Common myeloid progenitor, CD34-positive (primary cell): ENCODE data around the gene CLEC2A.

Source experiments
- CTCF ChIA-PET: fragments of 350-600 bp; sonication (Branson Sonifier 250); formaldehyde crosslinking; loops from one replicate; lab custom pipeline; 2021; ENCODE audit warnings: antibody characterized with exemption; lab: Charles Lee
- POLR2A ChIA-PET: fragments of 350-600 bp; sonication (Branson Sonifier 250); formaldehyde crosslinking; loops from one replicate; lab custom pipeline; 2021; ENCODE audit warnings: antibody characterized with exemption; lab: Charles Lee
- DNase-seq, 3 donors: peaks; one replicate each; pipeline versions ENCODE4 v3.0.0 to v3.0.0-alpha.2; 2013
- H3K27ac ChIP-seq, 2 experiments: 1 replicate in 1 of 2; 2 replicates in 1 of 2; pipeline ENCODE4 v1.7.0; 2013; ENCODE audit warnings: inconsistent platforms in 2 of 2, low read length in 2 of 2, mild to moderate bottlenecking in 2 of 2, low read depth in 1 of 2, moderate library complexity in 1 of 2; ENCODE audit not compliant: severe bottlenecking in 2 of 2, insufficient read depth in 1 of 2, poor library complexity in 1 of 2
- H3K27me3 ChIP-seq, 5 experiments: replicated peaks in 2 of 5; 1 replicate in 3 of 5; 2 replicates in 2 of 5; pipeline versions ENCODE4 v1.6.1 to v1.7.0; 2013; ENCODE audit warnings: low read length in 4 of 5, mild to moderate bottlenecking in 2 of 5, moderate library complexity in 2 of 5, inconsistent platforms in 1 of 5; ENCODE audit not compliant: insufficient read depth in 5 of 5, control insufficient read depth in 4 of 5
- H3K36me3 ChIP-seq, 4 experiments: 1 replicate in 2 of 4; 2 replicates in 2 of 4; pipeline versions ENCODE4 v1.6.1 to v1.7.0; 2013; ENCODE audit warnings: low read length in 3 of 4, control low read depth in 1 of 4, mild to moderate bottlenecking in 1 of 4; ENCODE audit not compliant: control insufficient read depth in 4 of 4, insufficient read depth in 4 of 4
- H3K4me1 ChIP-seq, 4 experiments: 1 replicate in 3 of 4; 2 replicates in 1 of 4; pipeline versions ENCODE4 v1.6.1 to v1.7.1; 2013; ENCODE audit warnings: low read length in 3 of 4, mild to moderate bottlenecking in 3 of 4, control low read depth in 1 of 4, inconsistent platforms in 1 of 4, moderate library complexity in 1 of 4; ENCODE audit not compliant: control insufficient read depth in 4 of 4, insufficient read depth in 4 of 4; ENCODE audit errors: control extremely low read depth in 1 of 4
- H3K4me3 ChIP-seq, 7 experiments: 1 replicate in 4 of 7; 2 replicates in 3 of 7; pipeline versions ENCODE4 v1.5.1 to v1.7.0; 2013; ENCODE audit warnings: mild to moderate bottlenecking in 7 of 7, low read length in 6 of 7, moderate library complexity in 6 of 7, inconsistent platforms in 2 of 7, low read depth in 2 of 7, control low read depth in 1 of 7; ENCODE audit not compliant: insufficient read depth in 4 of 7, control insufficient read depth in 1 of 7; ENCODE audit errors: extremely low read depth in 1 of 7
- H3K9me3 ChIP-seq, 5 experiments: 1 replicate in 4 of 5; 2 replicates in 1 of 5; pipeline versions ENCODE4 v1.6.1 to v1.7.1; 2013; ENCODE audit warnings: low read length in 4 of 5, mild to moderate bottlenecking in 2 of 5, inconsistent platforms in 1 of 5, low read depth in 1 of 5, moderate library complexity in 1 of 5; ENCODE audit not compliant: control insufficient read depth in 4 of 5, insufficient read depth in 2 of 5; ENCODE audit errors: control extremely low read depth in 1 of 5
- WGBS: methylation state at CpG from one replicate; pipeline ENCODE4 v1.1.5; 2013; ENCODE audit not compliant: insufficient coverage; 5-methylcytosine and 5-hydroxymethylcytosine counted together

The CLEC2A gene

GRCh38 chr12:9951026-9951675 is 19.0 kb upstream of the CLEC2A start:
- WGBS: 20% methylated on average over 4 of the region's 5 CpGs
- peak; percentile 34 to 88 (median 84) for DNase-seq
- no peak overlapping the region for H3K27ac ChIP-seq
- no peaks in the 10 kb centered on the region for H3K27me3 ChIP-seq
- POLR2A ChIA-PET: no interaction called here
- CTCF ChIA-PET: interaction anchor here (0.9 kb wide), 1 partner anchor 19 kb away, joined by 3 read pairs; the partner anchor contains the start of gene CLEC2A
- no peaks in the 10 kb centered on the region for H3K9me3 ChIP-seq
- H3K4me3 ChIP-seq: no peak overlapping the region
- peaks cover 14 to 47% (median 23%) of the 10 kb centered on the region in 4 experiments for H3K4me1 ChIP-seq
- H3K36me3 ChIP-seq: no peaks in the 10 kb centered on the region

DNA sequence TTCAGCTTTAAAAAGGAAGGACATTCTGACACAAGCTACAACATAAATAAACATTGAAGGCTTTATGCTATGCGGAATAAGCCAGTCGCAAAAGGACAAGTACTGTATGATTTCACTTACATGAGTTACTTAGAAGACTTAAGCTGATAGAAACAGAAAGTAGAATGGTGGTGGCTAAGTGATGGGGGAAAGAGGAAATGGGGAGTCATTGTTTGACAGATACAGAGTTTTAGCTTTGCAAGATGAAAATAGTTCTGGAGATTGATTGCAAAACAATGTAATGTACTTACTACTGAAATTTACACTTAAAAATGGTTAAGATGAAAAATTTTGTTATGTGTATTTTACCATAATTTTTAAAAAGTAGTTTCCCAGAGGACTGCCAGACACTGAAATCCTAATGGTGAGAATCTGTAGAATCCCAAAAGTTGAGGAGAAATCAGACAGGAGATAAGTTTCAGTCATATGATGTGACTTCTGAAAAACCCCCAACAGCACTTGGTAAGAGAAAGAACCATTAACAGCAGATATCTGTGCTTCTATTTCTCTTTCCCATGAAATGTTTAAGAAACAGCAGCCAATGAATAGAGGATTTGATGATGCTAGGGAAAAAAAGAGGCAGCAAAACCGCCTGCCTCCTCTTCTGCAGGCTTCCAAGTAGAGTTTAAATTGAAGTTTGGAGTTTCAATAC is 16.6 kb upstream of the CLEC2A start:
- H3K4me3 ChIP-seq: no peak overlapping the region
- H3K27me3 ChIP-seq: no peaks in the 10 kb centered on the region
- no peaks in the 10 kb centered on the region for H3K36me3 ChIP-seq
- no peak overlapping the region for H3K27ac ChIP-seq
- WGBS: 63% methylated on average over 2 of the region's 3 CpGs
- ChIA-PET POLR2A (no interaction called here), CTCF (interaction anchor here (0.9 kb wide), 1 partner anchor 10 kb away, joined by 4 read pairs; no protein-coding TSS in a partner anchor)
- H3K4me1 ChIP-seq: peaks cover 16 to 59% (median 28%) of the 10 kb centered on the region in 4 experiments
- peak; percentile 61 to 91 (median 86) for DNase-seq
- H3K9me3 ChIP-seq: no peaks in the 10 kb centered on the region

GRCh38 chr12:9947674-9948073 is 15.5 kb upstream of the CLEC2A start:
- POLR2A ChIA-PET: no interaction called here
- WGBS: no CpG with 5 or more reads among the region's 3 CpGs
- Histone ChIP-seq H3K27me3 (no peaks in the 10 kb centered on the region), H3K36me3 (no peaks in the 10 kb centered on the region), H3K4me1 (peaks cover 16 to 59% (median 29%) of the 10 kb centered on the region in 4 experiments), H3K27ac (no peak overlapping the region), H3K9me3 (no peaks in the 10 kb centered on the region), H3K4me3 (no peak overlapping the region)
- peak in 2 of 3 donors; percentile 45 to 49 for DNase-seq
- CTCF ChIA-PET: no interaction called here

GRCh38 chr12:9944391-9944790 is 12.2 kb upstream of the CLEC2A start:
- Histone ChIP-seq H3K4me3 (no peak overlapping the region), H3K4me1 (peaks cover 5 to 35% (median 20%) of the 10 kb centered on the region in 4 experiments), H3K27me3 (no peaks in the 10 kb centered on the region), H3K27ac (no peak overlapping the region), H3K36me3 (peaks cover 0 to 1% (median 0%) of the 10 kb centered on the region in 4 experiments), H3K9me3 (no peaks in the 10 kb centered on the region)
- 0% methylated on average over 1 of the region's 2 CpGs for WGBS
- CTCF ChIA-PET: interaction anchor here (1.0 to 1.4 kb wide), 2 partner anchors 19 to 194 kb away, joined by 3 read pairs; no protein-coding TSS in a partner anchor
- peak; percentile 18 to 61 (median 37) for DNase-seq
- POLR2A ChIA-PET: no interaction called here

DNA sequence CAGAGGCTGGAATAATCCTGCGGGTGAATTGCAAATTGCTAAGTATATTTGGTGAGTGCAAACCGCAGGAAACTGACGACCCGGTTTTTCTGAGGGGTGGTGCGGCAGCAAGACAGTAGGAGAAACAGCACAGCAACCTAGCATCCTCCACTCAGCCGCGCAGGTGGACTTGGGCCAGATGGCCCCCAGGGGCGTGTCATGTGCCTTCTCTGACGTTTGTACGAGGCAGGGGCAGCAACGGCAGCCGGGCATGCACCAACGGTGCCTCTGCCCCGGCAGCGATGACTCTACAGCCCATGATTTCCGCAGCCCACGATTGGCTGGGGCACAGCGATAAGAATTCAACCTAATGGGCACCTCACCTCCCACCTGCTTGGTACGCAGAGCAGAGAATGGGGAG is 11.1 kb upstream of the CLEC2A start:
- H3K27ac ChIP-seq: peak overlapping the region; percentile 47
- peaks cover 0 to 25% (median 11%) of the 10 kb centered on the region in 4 experiments for H3K4me1 ChIP-seq
- peak; percentile 61 to 85 (median 66) for DNase-seq
- no peaks in the 10 kb centered on the region for H3K9me3 ChIP-seq
- H3K27me3 ChIP-seq: no peaks in the 10 kb centered on the region
- H3K4me3 ChIP-seq: peak overlapping the region; percentile 29 to 82 (median 52)
- ChIA-PET POLR2A (no interaction called here), CTCF (interaction anchor here (1.0 to 1.4 kb wide), 2 partner anchors 18 to 193 kb away, joined by 3 read pairs; no protein-coding TSS in a partner anchor)
- H3K36me3 ChIP-seq: peaks cover 0 to 6% (median 0%) of the 10 kb centered on the region in 4 experiments
- 55% methylated on average over 15 of the region's 19 CpGs for WGBS

GRCh38 chr12:9941838-9942237 is 9.7 kb upstream of the CLEC2A start:
- CTCF ChIA-PET: interaction anchor here (0.7 to 5.7 kb wide), 3 partner anchors 55 to 301 kb away, joined by 3 to 39 read pairs (median 3); partner anchors contain the start of gene CLEC12B
- no peak for DNase-seq
- peaks cover 0 to 9% (median 0%) of the 10 kb centered on the region in 4 experiments for H3K36me3 ChIP-seq
- no peaks in the 10 kb centered on the region for H3K9me3 ChIP-seq
- peaks cover 0 to 16% (median 10%) of the 10 kb centered on the region in 4 experiments for H3K4me1 ChIP-seq
- no peaks in the 10 kb centered on the region for H3K27me3 ChIP-seq
- WGBS: no CpG with 5 or more reads among the region's 1 CpG
- POLR2A ChIA-PET: no interaction called here
- peak overlapping the region in 1 of 2 experiments; percentile 2 for H3K27ac ChIP-seq
- peak overlapping the region in 3 of 7 experiments; percentile 25 to 39 (median 32) for H3K4me3 ChIP-seq
